Right lobe of liver (tissue), 6 donors: Measurements from ENCODE around the gene SYT17. TPM values are rescaled to one million over a fixed set of nuclear protein-coding genes. Genes with fewer than 3 reads are reported as not detected.

ENCODE experiments used
- ATAC-seq, 4 donors: fragments of 200-7000 bp; cut with Tn5 transposase; one replicate each; pipeline ENCODE4 v1.9.1; 2020; ENCODE audit warnings: mild to moderate bottlenecking in 4 of 4, moderate library complexity in 4 of 4
- DNase-seq, 3 donors: peaks; one replicate each; pipeline ENCODE4 v3.0.0-alpha.2; 2020
- H3K27ac ChIP-seq, 3 donors: fragments of 200-600 bp; one replicate each; pipeline ENCODE4 v1.8.0; 2022
- H3K27me3 ChIP-seq, 2 donors: fragments of 200-600 bp; one replicate each; pipeline ENCODE4 v1.8.0; 2022
- H3K36me3 ChIP-seq, 4 donors: fragments of 200-600 bp; sonication (generic) in 1 of 4; one replicate each; pipeline versions ENCODE4 v1.5.1 to v1.8.0; 2017 to 2022; ENCODE audit warnings: control low read depth in 1 of 4
- H3K4me1 ChIP-seq, 4 donors: fragments of 200-600 bp; sonication (generic) in 1 of 4; one replicate each; pipeline versions ENCODE4 v1.5.1 to v1.8.0; 2017 to 2022; ENCODE audit warnings: control low read depth in 1 of 4
- H3K4me3 ChIP-seq, 3 donors: fragments of 200-600 bp; one replicate each; pipeline ENCODE4 v1.8.0; 2022
- H3K9me3 ChIP-seq, 4 donors: fragments of 200-600 bp; sonication (generic) in 1 of 4; one replicate each; pipeline versions ENCODE4 v1.5.1 to v1.8.0; 2017 to 2022; ENCODE audit warnings: control low read depth in 1 of 4
- POLR2A ChIP-seq: fragments of 450-650 bp; IDR thresholded peaks from one replicate; pipeline ENCODE4 v1.6.1; 2017; ENCODE audit warnings: antibody characterized with exemption, mild to moderate bottlenecking
- WGBS: methylation state at CpG from one replicate; pipeline ENCODE4 v1.1.6; 2018; ENCODE audit warnings: low coverage, low lambda C conversion rate; ENCODE audit not compliant: insufficient coverage; ENCODE audit errors: missing lambda C conversion rate; 5-methylcytosine and 5-hydroxymethylcytosine counted together
- intact Hi-C, 2 donors: fragments of 100-400 bp; cut with DNase I; formaldehyde crosslinking; loops; one replicate each; pipeline versions ENCODE4 v1.11.2 to v1.14.1; 2022
- total RNA-seq, 6 experiments: library from RNA; depleted of rRNA in 2 of 6; stranded (reverse); fragments of >200 nt in 2 of 6; fragmentation: NEBNext Ultra II Directional in 3 of 6; extraction: Animal tissue kit (Norgen Biotek cat#: 25700) in 3 of 6; gene quantifications; one replicate each; pipeline versions ENCODE4 v1.1.0 to v1.2.4, GENCODE V29; 2016 to 2023
- TF ChIP-seq, protein P1 (sequence below), 4 donors: fragments of 200-600 bp in 3 of 4; fragments of 450-650 bp in 1 of 4; IDR thresholded peaks; one replicate each; pipeline versions ENCODE4 v1.5.1 to v1.8.0; 2016 to 2022; ENCODE audit warnings: antibody characterized with exemption in 4 of 4, mild to moderate bottlenecking in 2 of 4
- donor health status: DM: no; HTN: yes; CAD: no.
- donor health status: DM: no; HTN: no; CAD: no.
- donor health status: DM: no; HTN: no; CAD: no.
- donor health status: DM: no; HTN: yes; CAD: no.
- donor health status: DM: no; HTN: yes; CAD: no.

The SYT17 gene
- total RNA-seq, 6 experiments from 2014 or later: 8.2 to 14.1 (median 9.5) TPM

DNA sequence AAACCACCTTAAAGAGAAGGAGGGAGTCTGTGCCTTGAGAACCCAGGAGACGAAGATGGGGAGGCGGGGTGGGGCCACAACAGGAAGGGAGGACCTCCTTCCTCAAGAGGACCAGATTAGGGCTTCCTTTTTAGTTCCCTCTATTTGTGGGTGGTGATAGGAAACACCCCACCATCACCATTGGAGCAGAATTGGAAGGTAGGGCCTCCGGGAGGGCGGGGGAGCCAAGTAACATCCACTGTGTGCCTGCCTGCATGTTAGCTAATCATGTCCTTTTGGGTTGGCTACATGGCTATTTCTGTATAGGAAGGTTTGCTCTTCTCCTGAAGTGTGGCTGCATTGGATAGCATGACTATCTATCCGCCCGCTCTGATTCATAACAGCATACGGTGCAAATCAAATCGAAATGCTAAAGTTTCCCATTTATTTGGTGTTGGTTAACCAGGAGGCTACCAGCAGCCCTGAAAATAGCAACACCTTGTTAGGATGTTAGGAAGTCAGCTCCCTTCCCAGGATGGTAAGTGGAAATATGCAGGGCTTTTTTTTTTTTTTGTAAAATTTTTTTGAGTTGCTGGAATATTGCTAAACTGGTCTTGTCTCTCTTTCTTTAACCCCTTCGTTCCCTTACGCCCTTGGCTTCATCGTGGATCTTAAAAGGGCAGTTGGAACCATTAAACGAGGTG, 4.2 kb downstream of the SYT17 start:
- 86% methylated on average over 6 of the region's 12 CpGs for WGBS
- ATAC-seq (no peak), DNase-seq (no peak)
- H3K27ac ChIP-seq: no peak overlapping the region
- H3K4me3 ChIP-seq: no peak overlapping the region
- no peaks in the 10 kb centered on the region for H3K36me3 ChIP-seq
- H3K9me3 ChIP-seq: no peaks in the 10 kb centered on the region
- H3K27me3 ChIP-seq: no peaks in the 10 kb centered on the region
- no peak for TF ChIP-seq POLR2A
- TF ChIP-seq, protein P1, sequence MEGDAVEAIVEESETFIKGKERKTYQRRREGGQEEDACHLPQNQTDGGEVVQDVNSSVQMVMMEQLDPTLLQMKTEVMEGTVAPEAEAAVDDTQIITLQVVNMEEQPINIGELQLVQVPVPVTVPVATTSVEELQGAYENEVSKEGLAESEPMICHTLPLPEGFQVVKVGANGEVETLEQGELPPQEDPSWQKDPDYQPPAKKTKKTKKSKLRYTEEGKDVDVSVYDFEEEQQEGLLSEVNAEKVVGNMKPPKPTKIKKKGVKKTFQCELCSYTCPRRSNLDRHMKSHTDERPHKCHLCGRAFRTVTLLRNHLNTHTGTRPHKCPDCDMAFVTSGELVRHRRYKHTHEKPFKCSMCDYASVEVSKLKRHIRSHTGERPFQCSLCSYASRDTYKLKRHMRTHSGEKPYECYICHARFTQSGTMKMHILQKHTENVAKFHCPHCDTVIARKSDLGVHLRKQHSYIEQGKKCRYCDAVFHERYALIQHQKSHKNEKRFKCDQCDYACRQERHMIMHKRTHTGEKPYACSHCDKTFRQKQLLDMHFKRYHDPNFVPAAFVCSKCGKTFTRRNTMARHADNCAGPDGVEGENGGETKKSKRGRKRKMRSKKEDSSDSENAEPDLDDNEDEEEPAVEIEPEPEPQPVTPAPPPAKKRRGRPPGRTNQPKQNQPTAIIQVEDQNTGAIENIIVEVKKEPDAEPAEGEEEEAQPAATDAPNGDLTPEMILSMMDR (IDR thresholded peaks at IDR 0.05): no peak
- no peaks in the 10 kb centered on the region for H3K4me1 ChIP-seq
- intact Hi-C loops: loop anchor here in 1 of 2 donors (10.0 kb wide), 1 partner anchor 87 kb away; no protein-coding TSS in a partner anchor

DNA sequence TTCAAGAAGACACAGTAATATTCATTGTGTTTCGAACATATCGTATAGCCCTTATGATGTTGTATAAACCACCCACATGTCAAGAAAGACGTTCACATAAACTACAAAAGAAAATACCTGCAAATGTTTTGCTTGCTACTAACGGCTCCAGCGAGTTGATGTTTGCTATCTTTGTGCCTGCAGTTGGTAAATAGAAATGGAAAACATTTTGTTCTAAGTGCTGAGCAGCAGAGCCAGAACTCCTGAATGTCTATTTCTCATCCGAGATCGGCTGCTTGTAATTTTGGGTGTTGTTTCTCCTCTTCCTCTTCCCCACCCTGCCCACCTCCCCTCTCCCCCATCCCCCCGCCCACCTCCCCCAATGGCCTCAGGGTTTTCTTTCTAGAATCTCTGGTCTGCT, 5.0 kb downstream of the SYT17 start:
- no peaks in the 10 kb centered on the region for H3K4me1 ChIP-seq
- H3K36me3 ChIP-seq: no peaks in the 10 kb centered on the region
- no peak for DNase-seq
- no peaks in the 10 kb centered on the region for H3K27me3 ChIP-seq
- TF ChIP-seq POLR2A: no peak
- TF ChIP-seq, protein P1 (IDR thresholded peaks at IDR 0.05): no peak
- no peak for ATAC-seq
- no peak overlapping the region for H3K4me3 ChIP-seq
- no peak overlapping the region for H3K27ac ChIP-seq
- WGBS: 40% methylated on average over 8 of the region's 8 CpGs
- intact Hi-C loops: loop anchor here in 1 of 2 donors (10.0 kb wide), 1 partner anchor 88 kb away; no protein-coding TSS in a partner anchor
- no peaks in the 10 kb centered on the region for H3K9me3 ChIP-seq

DNA sequence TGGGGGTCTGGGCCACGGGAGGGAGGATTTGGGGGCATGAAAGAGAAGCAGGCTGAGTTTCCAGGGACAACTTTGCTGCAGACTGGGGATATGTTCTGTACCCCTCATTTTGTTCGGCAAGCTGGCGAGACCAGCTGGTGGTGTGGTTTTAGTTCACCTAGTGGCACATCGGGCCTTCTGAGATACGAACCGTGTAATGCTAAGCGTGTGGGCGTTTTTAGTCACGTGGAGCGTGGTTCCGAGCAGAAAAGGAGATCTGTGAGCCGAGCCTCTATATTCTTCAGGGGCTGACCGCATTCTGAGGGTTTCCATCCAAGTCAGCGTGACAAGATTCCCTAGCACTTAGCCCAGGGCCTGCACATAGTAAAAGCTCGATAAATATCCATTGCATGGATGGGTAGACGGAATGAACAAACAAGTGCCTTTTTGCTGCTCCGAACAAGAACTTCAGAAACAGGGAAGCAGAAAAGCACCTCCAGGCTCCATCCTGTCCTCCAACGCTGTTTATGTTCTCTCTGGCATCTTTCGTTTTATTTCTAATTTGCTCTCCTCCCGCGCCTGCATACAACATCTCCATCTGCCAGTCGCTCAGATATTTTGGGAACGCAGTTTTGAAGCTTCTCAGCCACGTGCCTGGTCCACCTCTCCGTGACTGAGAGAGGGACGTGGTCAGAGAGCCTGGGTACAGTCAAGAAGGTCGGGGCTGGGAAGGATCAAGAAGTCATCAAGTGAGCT, 5.8 kb downstream of the SYT17 start:
- no peaks in the 10 kb centered on the region for H3K27me3 ChIP-seq
- H3K27ac ChIP-seq: no peak overlapping the region
- H3K9me3 ChIP-seq: no peaks in the 10 kb centered on the region
- H3K4me1 ChIP-seq: no peaks in the 10 kb centered on the region
- intact Hi-C loops: loop anchor here in 1 of 2 donors (10.0 kb wide), 1 partner anchor 89 kb away; no protein-coding TSS in a partner anchor
- 96% methylated on average over 26 of the region's 27 CpGs for WGBS
- TF ChIP-seq POLR2A: no peak
- TF ChIP-seq, protein P1 (IDR thresholded peaks at IDR 0.05): no peak
- no peak overlapping the region for H3K4me3 ChIP-seq
- no peak for DNase-seq
- no peaks in the 10 kb centered on the region for H3K36me3 ChIP-seq
- ATAC-seq: no peak

DNA sequence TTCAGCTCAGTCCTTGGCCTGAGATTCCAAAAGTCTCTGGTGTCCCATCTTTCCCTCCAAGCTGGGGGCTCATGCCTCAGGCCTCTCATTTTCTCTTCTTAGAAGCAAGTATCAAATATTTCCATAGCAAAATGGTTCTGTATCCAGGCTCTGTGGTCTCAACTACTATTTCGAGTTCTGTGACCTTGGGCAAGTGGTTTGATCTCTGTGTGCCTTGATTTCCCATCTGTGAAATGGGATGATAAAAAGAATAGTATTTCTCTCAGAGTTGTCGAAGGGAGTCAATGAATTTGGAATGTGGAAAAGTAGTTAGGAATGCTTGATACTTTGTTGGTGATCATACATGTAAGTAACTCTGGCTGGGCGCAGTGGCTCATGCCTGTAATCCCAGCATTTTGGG, 6.4 kb downstream of the SYT17 start:
- Histone ChIP-seq H3K9me3 (no peaks in the 10 kb centered on the region), H3K4me3 (no peak overlapping the region), H3K27me3 (no peaks in the 10 kb centered on the region), H3K27ac (no peak overlapping the region), H3K36me3 (no peaks in the 10 kb centered on the region), H3K4me1 (no peaks in the 10 kb centered on the region)
- no peak for ATAC-seq
- no peak for DNase-seq
- TF ChIP-seq, protein P1 (IDR thresholded peaks at IDR 0.05): no peak
- no peak for TF ChIP-seq POLR2A
- intact Hi-C loops: loop anchor here in 1 of 2 donors (10.0 kb wide), 1 partner anchor 90 kb away; no protein-coding TSS in a partner anchor
- 93% methylated on average over 3 of the region's 3 CpGs for WGBS
